HG03520 (cell line): ENCODE measurements around the gene TOGARAM1.

ENCODE experiments used
- ATAC-seq: cut with Tn5 transposase; IDR thresholded peaks from one replicate; pipeline ENCODE4 v1.9.1; 2021; ENCODE audit warnings: mild to moderate bottlenecking, moderate library complexity; ENCODE audit not compliant: unreplicated experiment

The TOGARAM1 gene

DNA sequence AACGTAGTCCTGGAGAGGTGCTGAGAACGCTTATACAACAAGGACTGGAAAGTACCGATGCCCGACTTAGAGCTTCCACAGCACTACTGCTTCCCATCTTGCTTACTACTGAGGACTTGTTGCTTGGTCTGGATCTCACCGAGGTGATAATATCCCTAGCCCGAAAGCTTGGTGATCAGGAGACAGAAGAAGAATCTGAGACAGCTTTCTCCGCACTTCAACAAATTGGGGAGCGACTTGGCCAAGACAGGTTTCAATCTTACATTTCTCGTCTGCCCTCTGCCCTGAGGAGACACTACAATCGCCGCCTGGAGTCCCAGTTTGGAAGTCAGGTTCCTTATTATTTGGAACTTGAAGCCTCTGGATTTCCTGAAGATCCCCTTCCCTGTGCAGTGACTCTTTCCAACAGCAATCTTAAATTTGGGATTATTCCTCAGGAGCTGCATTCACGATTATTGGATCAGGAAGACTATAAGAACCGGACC, 1.1 kb downstream of the TOGARAM1 start:
- no peak for ATAC-seq

DNA sequence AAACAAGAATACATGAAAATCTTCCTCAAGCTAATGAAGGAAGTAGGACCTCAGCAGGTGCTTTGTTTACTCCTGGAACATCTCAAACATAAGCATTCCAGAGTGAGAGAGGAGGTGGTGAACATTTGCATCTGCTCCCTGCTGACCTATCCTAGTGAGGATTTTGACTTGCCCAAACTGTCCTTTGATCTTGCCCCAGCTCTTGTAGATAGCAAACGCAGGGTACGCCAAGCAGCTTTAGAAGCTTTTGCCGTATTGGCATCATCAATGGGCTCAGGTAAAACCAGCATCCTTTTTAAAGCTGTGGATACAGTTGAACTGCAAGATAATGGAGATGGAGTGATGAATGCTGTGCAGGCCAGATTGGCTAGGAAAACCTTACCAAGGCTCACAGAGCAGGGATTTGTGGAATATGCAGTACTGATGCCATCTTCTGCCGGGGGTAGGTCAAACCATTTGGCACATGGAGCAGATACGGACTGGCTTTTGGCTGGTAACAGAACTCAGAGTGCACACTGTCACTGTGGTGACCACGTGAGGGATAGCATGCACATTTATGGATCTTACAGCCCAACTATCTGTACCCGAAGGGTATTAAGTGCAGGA, 1.9 kb downstream of the TOGARAM1 start:
- no peak for ATAC-seq

DNA sequence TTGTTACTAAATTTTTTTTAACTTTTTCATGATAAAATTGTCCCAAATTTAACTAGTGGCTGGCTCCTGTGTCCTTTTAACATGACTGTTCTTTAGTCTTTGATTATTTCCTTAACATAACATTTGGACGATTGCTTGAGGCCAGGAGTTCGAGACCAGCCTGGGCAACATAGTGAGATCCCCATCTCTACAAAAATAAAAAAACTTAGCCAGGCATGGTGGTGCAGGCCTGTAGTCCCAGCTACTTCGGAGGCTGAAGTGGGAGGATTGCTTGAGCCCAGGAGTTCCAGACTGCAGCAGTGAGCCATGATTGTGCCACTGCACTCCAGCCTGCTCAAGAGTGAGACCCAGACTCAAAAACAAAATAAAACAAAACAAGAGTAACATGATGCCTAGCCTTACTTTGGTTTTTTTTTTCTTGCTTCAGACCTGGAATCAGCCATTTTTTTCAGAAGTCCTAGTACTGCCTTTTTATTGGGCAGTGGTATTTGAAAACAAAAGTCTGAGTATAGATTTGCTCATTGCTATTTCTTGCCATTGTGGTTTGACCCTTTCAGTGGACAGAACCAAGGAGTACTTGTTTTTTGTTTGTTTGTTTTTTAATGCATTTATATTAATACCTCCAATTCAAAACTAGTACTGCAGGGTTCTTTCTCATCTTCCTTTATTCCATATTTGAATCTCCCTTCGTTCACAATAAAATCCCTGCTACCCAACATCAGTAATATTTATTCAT, 4.8 kb downstream of the TOGARAM1 start:
- no peak for ATAC-seq

DNA sequence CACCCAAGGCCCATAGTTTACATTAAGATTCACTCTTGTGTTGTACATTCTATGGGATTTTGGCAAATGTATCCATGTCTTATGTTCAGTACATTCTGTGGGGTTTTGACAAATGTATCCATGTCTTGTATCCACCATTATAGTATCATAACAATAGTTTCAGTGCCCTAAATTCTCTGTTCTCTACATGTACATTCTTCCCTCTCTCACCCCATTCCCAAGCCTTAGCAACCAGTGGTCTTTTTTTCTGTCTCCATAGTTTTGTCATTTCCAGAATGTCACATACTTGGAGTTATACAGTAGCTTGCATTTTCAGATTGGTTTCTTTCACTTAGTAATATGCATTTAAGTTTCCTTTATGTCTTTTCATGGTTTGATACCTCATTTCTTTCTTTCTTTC, 6.7 kb downstream of the TOGARAM1 start:
- no peak for ATAC-seq

- no peak for ATAC-seq
Measured at GRCh38 chr14:44970907-44971306, 8.9 kb downstream of the TOGARAM1 start.

- ATAC-seq: no peak
Measured at GRCh38 chr14:44971459-44971858, 9.5 kb downstream of the TOGARAM1 start.

- ATAC-seq: no peak
Measured at GRCh38 chr14:44979273-44979672, 17.3 kb downstream of the TOGARAM1 start.

DNA sequence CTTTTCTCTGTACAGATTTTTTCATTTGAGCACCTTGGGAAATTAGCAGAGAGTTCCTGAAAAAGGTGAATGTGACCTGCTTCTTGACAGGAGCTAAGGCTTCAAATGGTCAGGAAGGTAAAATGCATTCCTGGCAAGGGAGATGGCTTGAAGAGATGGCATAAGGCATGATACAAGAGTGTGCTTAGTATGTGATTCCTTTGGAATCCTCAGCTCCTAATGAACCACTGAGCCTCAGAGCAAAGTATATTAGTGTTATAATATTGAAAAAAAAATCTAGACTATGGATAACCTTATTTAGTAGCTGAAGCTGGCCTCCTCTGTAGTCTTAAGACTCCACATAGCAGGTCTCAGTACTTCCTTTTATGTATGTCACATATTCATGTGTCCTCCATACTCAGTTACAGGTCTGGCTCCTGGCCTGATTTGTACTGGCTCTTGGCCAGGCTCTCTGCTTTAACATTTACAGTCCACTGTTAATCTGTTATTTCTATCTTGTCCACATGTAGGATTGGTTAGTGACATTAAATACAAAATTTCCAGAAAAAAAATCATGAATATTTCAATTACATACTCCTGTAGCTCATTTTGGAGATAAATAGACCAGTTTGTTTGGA, 17.9 kb downstream of the TOGARAM1 start:
- no peak for ATAC-seq

GRCh38 chr14:44981198-44981597, 19.2 kb downstream of the TOGARAM1 start:
- no peak for ATAC-seq

DNA sequence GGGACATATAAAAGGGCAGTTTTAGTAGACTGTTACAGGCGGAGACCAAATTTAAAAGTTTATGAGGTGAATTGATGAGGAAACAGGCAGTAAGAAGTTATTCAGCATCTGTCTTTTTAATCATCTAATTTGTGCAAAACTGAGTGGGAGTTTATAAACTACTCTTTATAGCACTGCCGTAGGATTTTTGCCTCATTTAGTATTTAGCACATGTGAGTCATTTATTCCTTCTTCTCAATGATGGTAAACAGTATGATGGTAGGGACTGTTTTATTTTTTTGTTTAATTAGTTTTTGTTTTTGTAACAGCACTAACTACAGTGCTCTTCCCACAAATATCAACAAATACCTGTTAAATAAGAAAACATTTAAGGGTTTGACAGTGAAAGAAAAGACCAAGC, 20.6 kb downstream of the TOGARAM1 start:
- ATAC-seq: no peak

DNA sequence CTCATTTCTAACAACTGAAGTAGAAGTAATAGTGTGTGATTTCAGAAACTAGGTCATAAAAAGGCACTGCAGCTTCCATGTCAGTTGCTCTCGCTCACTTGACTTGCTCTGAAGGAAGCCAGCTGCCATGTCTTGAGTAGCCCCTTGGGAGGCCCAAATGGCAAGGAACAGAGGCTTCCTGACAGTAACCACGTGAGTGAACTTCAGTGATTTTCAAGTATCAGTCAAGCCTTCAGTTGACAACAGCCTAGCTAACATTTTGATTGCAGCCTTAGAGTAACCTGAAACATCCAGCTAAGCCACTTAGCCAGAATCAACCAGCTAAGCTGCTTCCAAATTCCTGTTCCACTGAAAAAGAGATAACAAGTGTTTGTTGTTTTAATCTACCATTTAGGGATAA, 26.7 kb downstream of the TOGARAM1 start:
- ATAC-seq: no peak

DNA sequence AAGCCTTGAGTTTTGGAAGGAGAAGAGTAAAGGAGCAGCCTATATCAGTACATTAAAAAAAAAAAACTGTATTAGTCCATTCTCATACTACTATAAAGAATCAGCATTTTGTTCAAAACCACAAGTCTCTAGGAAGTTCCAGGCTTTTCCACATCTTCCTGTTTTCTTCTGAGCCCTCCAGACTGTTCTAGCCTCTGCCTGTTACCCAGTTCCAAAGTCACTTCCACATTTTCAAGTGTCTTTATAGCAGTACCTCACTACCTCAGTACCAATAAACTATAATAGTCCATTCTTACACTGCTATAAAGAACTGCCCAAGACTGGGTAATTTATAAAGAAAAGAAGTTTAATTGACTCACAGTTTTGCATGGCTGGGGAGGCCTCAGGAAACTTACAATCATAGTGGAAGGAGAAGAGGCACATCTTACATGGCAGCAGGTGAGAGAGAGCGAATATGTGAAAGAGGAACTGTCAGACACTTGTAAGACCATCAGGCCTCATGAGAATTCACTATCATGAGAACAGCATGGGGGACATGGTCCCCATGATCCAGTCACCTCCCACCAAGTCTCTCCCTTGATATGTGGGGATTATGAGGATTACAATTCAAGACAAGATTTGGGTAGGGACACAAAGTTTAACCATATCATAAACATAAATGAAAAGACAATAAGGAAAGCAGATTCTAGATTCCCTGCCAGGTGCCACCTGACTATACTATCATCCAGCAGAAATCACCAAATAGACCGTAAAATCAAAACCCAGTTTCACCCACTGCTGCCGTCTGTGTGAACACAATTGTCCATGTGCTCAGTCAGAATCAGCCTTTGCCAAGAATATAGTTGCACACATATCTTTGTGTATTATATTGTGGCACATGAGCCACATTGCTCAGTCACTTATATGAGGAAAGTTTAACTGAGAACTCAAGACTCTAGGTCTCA, 27.8 kb downstream of the TOGARAM1 start:
- no peak for ATAC-seq

- no peak for ATAC-seq
Measured at GRCh38 chr14:44990533-44990932, 28.5 kb downstream of the TOGARAM1 start.

DNA sequence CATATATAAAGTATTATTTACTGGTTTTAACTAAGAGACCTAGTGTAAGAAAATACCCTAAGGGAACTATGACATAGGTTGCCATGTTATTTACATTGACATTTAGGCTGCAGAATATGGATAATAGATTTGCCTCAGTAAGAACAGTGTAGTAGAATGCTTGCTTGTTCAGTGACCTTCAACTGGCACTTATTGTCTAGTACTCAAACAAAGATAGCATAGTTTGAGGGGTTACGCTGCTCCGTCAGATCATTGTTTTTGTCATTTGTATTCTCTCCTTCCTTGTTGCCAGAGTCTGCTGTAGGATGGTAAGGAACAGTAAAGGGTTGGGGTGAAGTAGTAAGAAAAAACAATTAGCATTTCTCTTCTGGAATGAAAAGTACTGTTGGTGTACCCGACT, 33.2 kb downstream of the TOGARAM1 start:
- no peak for ATAC-seq

DNA sequence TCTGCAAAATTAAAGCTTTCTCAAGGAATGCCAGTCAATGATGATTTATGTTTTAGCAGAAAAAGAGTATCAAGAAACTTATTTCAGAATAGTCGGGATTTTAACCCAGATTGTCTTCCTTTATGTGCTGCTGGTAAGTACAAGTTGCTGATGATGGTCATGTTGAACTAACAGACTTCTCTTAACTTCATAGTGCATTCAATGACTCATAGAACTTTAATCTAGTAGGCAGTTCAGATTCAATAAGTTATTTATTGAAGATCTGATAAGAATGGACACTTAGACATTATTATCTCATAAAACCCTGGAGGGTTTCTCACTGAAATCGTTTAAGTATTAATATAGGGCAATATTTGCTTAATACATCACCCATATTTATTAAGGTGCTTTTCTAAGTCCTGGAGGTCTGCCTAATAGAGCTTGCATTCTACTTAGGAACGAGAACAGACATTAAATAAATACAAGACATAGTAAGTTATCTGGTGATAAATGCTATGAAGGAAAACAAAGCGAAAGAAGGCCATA, 33.8 kb downstream of the TOGARAM1 start:
- no peak for ATAC-seq

DNA sequence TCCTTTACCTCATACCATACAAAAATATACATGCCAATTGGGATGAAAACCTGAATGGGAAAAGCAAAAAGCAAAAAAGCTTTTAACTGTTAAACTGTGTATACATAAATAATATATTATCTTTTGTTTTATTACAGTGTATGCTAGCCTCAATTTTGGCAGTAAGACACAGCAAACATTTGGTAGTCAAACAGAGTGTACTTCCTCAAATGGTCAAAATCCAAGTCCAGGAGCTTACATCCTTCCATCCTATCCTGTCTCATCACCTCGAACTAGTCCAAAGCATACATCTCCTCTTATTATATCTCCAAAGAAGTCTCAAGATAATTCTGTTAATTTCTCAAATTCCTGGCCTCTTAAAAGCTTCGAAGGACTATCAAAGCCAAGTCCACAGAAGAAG, 41.9 kb downstream of the TOGARAM1 start:
- ATAC-seq: no peak

DNA sequence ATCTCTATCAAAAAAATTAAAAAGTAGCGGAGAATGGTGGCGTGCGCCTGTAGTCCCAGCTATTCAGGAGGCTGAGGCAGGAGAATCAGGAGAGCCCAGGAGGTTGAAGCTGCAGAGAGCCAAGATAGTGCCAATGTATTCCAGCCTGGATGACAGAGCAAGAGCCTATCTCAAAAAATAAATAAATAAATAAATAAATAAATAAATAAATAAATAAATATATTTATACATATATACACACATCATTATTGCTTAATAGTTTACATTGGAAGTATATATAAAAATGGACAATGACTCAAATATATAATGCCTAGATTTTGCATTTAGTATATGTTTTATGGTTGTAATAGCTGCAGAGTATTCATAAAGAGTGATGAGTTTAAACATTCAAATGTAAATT, 53.1 kb downstream of the TOGARAM1 start:
- no peak for ATAC-seq

- no peak for ATAC-seq
Measured at GRCh38 chr14:45028107-45028626, 66.2 kb downstream of the TOGARAM1 start.

DNA sequence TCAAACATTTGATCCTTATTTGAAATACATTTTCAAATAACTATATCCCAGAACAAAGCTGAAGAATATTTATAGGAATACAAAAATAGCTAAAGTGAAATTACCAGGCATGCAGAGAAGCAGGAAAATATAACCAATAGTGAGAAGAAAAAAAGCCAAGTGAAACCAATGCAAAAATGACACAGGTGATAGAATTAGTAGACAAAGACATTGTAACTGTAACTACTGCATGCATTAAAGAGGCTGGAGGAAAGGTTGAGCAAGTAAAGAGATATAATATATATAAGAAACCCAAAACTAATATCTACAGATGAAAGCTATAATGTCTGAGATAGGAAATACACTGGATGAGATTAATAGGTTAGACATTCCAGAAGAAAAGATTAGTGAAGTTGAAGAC, 72.7 kb downstream of the TOGARAM1 start:
- ATAC-seq: no peak

DNA sequence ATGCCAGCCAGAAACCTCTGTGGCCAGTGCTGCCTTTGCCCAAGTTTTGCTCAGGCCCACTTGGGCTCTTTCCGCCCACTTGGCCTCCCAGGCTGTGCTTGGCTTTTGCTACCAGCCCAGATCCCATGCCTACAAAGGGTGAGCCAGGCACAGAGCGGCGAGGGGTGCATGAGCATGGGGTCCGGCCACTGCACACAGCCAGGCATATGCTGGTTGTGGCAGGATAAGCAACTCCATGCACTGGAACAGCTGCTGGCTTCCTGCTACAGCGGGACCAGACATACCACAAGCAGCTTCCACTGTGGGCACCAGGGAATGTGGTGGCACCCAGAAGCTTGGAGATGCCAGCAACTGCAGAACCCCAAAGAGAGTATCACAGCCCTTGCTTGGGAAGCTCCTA, 76.3 kb downstream of the TOGARAM1 start:
- no peak for ATAC-seq

- no peak for ATAC-seq
Measured at GRCh38 chr14:45038865-45039264, 76.9 kb downstream of the TOGARAM1 start.
